NCI-H1930 (cell line): Measurements from ENCODE around the gene NIN.

Experiments
- DNase-seq, 2 experiments: peaks; one replicate each; lab custom pipeline; 2025; lab: John Stamatoyannopoulos, UW

NIN gene

GRCh38 chr14:50830932-50831725 is at the start of gene NIN:
TSS of gene NIN (minus strand) at chr14:50831162. CDS start at chr14:50822056, 9,106 bp downstream.
- DNase-seq: peak; percentile 36 to 60

DNA sequence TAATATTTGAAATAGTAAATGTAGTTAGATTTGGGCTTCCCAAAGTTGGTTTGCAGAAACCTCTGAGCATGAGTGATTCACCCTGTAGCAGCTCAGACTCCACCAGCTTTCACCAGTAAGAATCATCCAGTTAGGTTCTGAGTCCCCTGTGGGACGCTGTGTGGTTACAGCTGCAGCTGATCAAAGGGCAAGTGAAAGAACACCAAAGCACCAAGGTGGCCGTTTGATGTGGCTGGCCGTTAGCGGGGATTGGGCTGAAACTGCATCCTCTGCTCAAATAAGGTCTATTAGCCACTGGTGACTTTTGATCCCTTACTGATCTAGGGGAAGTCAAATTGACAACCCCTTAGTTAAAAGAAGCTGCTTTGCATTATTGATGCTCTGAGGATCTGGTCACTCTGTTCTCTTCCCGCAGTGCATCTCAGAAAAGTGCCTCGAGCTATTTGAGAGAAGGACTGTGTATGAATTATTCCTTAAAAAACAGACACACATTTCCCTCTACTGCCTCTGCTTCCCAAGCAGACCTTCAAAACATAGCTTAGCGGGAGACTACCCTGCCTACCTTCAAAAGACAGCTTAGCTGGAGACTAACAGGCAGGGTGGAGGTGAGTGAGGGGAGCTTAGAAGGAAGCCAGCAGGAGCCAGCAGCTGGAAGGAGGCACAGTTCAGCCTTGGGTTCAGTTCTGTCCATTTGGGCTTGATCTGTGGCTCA is 44.6 kb upstream of the NIN start:
- no peak for DNase-seq

DNA sequence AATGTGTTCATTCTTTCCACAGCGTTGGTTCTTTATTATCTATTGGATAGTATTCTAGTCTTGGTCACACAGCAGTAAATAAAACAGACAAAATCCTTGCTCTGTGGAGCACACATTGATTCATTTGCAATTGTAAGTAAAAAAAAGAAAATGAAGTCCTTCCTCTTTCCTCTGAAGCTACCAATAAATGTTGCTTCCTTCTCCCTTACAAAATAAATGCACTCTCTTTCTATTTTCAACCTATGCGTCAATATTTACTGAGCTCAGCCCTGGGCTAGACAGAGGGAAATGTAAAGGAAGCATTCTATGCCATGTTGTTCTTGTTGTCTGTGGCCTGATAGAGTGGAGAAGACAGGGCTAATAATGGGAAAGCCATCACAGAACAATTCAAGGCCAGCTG is 43.8 kb upstream of the NIN start:
- no peak for DNase-seq

DNA sequence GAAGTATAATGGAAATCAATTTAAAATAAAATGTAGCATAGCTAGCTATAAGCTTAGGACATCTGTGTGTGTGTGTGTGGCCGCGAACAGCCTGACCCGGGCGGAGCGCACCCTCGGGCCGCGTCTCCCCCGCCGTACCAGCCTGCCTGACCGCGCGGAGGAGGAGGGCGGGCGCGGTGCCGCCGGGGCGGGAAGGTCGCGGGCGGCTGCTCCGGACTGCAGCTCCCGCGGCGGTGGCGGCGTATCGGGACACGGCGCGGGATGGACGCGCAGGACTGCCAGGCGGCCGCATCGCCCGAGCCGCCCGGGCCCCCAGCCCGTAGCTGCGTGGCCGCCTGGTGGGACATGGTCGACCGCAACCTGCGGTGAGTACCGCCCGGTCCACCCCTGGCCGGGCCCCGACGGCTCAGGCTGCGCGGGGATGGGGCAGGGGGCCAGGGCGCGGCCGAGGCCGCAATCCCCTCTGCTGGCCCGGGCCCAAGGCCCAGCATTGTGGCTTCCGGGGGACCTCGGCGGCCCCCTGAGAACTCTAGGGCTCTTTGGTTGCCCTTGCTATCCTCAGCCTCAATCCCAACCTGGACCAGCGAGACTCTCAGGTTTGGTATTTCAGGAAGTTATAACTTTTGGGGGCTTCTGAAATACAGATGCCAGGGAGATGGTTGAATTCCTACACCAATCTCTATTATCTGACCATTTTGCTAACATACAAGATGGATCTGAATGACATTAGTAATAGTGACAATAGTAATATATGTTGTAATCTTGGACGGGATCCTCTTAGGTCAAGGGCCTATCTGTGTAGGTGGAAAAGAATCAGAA is 41.2 kb upstream of the NIN start, which contains the start of gene ABHD12B:
ABHD12B (plus strand) TSS at position 140 of the 819 bp plus-strand sequence; CDS start at position 262, 122 bp downstream.
- DNase-seq: no peak

DNA sequence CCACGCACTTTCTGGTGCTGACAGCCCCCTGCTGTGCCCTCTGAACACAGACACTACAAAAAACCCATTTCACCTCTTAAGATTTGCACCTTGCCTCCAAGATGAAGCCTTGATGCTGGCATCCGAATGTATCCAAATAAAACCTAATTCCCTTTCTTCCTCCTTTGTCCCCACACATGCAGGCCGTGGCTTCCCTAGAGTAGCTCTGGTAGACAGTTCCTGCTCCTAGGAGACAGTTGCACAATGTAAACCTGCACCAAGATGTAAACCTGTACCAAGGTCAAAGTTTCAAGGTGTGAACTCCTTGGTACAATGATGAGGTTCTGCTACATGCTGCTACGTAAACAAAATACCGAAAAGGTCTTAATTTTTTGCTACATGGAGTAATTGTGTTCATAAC is 40.3 kb upstream of the NIN start:
- DNase-seq: no peak

DNA sequence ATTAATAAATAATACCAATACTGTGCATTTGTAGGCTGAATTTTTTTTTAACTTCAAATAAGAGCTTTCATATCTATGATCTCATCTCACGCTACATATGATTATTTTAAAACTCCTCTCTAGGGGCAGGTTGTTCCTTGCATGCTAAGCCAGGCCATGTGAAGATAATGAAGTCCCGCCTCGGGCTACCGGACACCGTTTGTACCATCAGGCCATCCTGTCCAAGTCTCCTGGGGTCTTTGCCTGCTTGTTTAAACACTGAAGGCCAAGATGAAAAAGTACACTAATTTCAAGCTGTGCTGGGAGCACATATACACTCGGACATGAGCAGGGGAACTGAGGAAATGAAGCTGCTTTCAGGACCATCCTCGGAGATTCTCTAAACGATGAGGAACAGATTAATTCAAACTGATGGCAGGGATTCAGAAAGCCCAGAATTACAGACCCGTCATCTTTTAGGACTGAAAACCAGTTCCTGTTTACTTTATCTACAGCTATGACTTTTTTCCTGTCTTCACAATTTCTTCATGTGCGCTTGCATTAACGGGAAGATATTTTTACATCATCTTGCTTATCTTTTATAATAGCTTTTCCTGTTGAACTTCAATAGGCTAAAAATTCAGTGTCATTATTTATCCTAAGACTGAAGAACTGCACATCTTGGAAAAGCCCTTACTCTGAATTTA is 34.6 kb upstream of the NIN start:
- DNase-seq: no peak

DNA sequence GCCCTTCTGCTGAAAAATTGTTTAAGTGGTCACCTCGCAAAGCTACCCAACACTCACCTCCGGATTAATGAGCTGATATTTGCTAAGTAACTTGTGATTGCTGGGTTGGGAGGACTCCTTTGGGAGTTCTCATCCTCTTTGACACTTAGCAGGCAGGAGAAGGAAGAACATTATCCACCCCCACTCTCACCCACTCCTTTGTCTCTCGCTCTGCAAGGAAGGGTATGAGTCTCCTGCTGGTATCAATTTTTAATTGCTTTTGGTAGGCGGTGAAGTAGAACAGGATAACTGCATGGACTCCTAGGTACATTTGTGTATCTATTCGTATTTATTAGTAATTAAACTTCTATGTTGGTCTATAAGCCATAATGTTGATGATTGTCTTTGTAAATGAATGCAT is 34.0 kb upstream of the NIN start:
- DNase-seq: no peak

DNA sequence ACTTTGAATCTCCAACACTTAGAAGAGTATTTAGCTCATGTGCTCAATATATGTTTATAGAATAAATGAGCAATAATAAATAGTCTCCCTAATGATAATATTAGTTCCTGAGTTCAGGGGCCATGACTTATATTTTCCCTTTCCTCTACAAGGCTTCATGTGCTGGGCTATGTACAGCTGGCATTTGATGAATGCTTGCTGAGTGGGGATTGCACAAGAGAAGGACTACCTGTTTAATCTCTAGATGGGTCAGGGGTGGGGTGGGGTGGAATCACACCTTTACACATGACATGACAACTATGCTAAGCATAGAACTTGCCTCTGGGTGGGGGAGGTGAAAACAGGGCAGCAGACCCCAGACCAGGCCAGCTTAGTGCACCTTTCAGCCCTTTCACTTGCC is 33.3 kb upstream of the NIN start:
- no peak for DNase-seq

DNA sequence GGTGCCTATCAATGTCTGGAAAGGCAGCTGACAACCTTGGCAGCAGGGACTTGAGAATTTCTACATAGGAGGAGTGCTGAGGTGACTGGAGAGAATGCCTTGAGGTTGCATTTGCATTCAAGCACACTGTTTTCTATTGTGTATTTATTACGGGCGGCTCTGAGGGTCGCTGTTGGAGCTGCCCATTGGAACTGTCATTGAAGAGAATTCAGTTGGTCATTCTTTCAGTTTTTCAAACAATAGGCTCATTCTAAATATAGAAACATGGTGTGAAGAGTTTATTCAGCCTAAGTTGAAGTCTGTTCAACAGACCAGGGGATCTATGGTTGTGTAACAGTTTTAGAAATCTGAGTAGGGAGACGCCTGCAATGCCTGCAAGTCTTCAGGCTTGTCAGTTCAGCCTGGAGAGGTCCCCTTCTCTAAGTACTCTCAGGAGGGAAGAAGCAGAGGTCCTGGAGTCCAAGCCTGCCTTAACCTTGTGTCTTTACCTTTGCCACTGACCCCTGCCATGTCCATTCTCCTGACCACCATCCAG is 31.1 kb upstream of the NIN start:
- no peak for DNase-seq

DNA sequence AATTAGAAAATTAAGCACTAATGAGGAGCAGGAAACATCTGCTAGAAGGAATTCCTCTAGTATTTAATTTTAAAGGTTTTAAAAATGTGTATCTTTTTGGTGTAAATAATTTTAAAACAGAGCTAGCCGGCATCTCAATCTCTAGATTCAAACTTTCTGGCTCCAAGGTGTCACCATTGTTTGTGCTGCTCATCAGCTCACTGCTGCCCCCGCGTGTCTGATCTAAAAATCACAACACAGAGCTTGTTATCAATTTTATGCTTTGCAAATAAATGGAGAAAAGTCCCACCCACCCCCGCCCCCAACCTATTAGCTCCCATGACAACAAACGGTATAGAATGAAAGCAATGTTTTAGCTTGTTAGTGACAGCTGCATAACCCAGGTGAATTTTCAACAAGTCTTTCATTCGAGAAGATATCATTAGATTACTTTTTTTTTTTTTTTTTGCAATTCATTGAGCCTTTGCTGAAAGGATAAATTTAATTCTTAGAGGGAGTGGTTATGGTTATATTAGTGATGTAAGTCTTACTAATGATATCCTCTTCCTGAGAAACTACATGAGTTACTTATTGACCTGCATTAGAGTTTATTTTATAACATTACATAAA is 29.6 kb upstream of the NIN start:
- peak; percentile 61 to 82 for DNase-seq

GRCh38 chr14:50859296-50859624 is 28.3 kb upstream of the NIN start:
- DNase-seq: no peak

GRCh38 chr14:50856660-50857059 is 25.7 kb upstream of the NIN start:
- no peak for DNase-seq

DNA sequence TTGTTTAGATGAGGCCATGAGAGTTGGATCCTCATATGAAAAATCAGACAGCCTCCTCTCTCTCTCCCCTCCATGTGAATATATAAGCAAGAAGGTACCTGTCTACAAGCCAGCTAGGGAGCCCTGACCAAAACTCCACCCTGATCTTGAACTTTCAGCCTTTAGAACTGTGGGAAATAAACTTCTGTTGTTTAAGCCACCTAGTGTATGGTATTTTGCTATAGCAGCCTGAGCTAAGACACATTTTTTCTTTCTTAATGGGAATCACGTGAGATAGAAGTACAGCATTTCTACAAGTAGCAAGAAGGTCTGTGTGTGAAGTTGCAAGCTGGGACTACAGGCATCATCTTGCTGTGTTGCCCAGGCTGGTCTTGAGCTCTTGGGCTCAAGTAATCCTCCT is 24.6 kb upstream of the NIN start:
- no peak for DNase-seq

- no peak for DNase-seq
These were observed 23.6 kb upstream of the NIN start for GRCh38 chr14:50854521-50854920.

DNA sequence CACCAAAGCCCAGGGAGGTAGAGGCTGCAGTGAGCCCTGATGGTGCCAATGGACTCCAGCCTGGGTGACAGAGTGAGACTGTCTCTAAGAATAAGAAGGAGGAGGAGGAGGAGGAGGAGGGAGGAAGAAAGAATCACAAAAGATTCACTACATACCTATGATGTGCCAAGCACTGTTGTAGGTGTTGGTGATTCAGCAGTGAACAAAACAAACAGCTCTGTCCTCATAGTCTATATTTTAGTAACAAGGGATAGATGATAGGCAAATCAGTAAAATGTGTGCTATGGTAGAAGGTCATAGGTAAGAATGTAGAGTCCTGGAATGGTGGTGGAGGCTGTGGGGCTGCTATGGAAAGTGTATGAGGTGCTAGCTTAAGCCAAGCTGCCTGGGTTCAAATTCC is 22.9 kb upstream of the NIN start:
- DNase-seq: no peak

GRCh38 chr14:50846226-50846880 is 15.4 kb upstream of the NIN start:
- DNase-seq: no peak

GRCh38 chr14:50845166-50845565 is 14.2 kb upstream of the NIN start:
- DNase-seq: no peak

- DNase-seq: no peak
These were observed 13.4 kb upstream of the NIN start for GRCh38 chr14:50844391-50844790.

DNA sequence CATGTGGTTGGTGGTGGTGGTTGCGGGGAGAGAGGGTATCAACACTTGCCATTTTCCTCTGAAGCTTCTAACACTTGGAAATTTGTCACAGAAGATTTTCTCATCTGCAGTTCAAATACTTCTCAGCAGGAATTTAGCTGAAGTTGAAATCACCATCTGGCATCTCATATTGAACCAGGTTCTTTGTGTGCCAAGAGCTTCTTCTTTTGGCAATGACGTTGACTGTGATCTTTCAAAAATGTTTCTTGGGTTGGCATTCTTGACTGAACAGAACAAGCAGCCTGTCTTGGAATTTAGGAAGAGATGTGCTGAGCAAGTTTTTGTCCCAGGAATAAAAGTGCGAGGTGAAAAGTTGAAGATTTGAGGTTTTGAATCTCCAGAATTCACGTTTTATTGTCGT is 8.7 kb upstream of the NIN start:
- DNase-seq: no peak

DNA sequence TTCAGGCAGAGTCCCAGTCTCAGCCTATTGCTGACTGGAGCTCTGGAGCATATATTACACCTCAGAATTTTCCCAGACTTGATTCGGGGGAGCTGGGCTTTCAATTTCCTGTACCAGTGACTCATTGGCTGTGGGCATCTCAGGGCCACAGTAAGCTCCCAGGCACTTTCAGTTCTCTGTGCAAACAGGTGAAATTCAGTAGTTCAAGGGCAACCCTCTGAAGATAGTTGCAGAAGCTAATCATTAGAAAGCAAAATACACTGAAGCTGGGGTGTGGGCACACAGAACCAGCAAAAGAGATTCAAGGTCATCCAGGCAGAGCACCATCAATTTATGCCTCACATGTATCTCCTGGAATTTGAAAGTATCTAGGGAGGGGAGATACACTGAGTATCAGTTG is 8.1 kb upstream of the NIN start:
- no peak for DNase-seq
